Epithelial cell of prostate (primary cell): Measurements from ENCODE around the gene ATF7.
"Not testable (repeated sequence)": the region's sequence is repeated elsewhere in the genome, so short reads cannot be mapped to it uniquely, and the experiment has no call there.

Source experiments
- DNase-seq: peaks from one replicate; pipeline ENCODE4 v3.0.0-alpha.2; 2011; ENCODE audit warnings: low read depth, low spot score
- H3K27ac ChIP-seq: fragments of 450-650 bp; 2 replicates; pipeline ENCODE4 v1.5.1; 2017; ENCODE audit warnings: mild to moderate bottlenecking

ATF7 gene

DNA sequence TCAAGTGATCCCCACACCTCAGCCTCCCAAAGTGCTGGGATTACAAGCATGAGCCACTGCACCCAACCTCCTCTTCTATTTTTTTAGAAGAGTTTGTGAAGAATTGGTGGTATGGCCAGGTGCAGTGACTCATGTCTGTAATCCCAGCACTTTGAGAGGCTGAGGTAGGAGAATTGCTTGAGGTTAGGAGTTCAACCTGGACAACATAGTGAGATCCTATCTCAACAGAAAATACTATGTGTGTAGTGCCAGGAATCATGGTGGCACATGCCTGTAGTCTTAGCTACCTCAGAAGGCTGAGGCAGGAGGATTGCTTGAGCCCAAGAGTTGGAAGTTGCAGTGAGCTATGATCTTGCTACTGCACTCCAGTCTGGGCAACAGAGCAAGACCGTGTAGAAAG, 5.5 kb upstream of the ATF7 start:
- H3K27ac ChIP-seq = no peak overlapping the region
- no peak for DNase-seq

- no peak for DNase-seq
- H3K27ac ChIP-seq = no peak overlapping the region
These were observed 1.7 kb upstream of the ATF7 start for GRCh38 chr12:53627919-53628318.

GRCh38 chr12:53626702-53627169, 554 bp upstream of the ATF7 start:
- DNase-seq = no peak
- no peak overlapping the region for H3K27ac ChIP-seq

- no peak for DNase-seq
- peak overlapping the region; percentile 74 for H3K27ac ChIP-seq
These were observed 723 bp downstream of the ATF7 start for GRCh38 chr12:53625373-53625945.

GRCh38 chr12:53624956-53625355, 1.2 kb downstream of the ATF7 start:
- peak overlapping the region; percentile 74 for H3K27ac ChIP-seq
- no peak for DNase-seq

DNA sequence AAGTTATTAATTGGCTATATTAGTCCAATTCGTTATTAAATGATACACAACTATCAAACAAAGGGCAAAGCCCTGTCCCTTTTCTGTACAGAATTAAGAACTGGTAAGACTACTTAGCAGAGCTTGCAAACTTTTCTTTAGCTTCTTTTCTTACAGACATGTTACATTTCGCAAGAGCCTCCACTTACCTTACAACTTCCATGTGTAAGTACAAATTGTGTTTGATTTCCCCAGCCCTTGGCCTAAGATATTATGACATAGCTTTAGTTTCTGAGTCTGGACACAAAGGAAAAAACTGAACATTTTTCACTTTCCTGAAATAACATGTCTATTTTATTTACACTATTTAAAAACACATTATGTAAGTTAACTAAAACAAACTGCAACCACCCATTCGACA, 1.7 kb downstream of the ATF7 start:
- peak overlapping the region; percentile 74 for H3K27ac ChIP-seq
- DNase-seq = no peak

DNA sequence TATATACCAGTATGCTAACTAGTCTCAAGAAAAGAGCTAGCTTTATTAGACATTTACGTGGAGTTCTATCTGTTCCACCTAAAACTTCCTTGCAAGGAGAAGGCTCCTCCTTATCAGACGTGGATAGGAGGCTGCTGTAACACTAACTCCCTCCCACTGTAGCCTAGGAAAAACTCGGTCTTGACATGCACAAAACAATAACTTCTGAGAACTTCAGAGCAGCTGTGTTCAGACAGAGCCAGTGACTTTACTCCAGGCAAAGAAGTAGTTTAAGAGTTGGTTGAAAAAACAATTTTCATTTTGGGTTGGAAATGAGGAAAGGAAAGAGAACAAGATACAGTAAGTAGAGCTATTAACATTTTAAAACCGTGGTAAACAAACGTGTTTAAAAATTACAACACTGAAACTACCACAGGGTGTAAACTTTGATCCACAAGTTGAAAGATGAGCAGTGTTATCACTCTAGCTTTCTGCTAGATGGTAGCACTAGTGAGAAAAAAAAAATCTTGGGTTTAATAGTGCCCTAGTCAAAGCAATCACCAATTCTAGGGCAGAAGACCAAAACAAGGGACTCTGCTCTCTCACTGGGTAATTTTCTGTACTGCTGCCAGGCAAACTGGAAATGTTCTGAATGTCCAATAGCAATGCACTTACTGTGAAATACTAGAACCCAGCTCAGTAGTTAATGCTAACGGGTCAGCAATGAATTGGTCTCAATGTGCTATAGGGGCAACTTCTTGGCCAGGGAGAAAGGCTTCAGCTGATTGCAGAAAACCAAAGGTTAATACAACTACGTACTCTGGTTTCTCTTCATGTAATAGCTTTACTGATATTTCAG, 2.4 kb downstream of the ATF7 start:
- peak overlapping the region; percentile 74 for H3K27ac ChIP-seq
- DNase-seq = no peak

DNA sequence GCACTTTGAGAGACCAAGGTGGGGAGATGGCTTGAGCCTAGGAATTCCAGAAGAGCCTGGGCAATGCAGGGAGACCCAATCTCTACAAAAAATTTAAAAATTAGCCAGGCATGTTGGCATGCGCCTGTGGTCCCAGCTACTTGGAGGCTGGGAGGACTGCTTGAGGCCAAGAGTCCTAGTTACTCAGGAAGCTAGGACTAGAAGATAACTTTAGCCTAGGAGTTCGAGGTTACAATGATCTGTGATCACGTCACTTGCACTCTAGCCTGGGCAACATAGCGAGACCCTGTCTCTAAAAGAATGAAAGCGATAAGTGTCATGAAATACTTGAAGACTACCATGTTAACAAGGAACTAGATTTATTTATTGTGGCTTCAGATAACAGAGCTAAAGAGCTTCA, 3.5 kb downstream of the ATF7 start:
- H3K27ac ChIP-seq = no peak overlapping the region
- DNase-seq = no peak

DNA sequence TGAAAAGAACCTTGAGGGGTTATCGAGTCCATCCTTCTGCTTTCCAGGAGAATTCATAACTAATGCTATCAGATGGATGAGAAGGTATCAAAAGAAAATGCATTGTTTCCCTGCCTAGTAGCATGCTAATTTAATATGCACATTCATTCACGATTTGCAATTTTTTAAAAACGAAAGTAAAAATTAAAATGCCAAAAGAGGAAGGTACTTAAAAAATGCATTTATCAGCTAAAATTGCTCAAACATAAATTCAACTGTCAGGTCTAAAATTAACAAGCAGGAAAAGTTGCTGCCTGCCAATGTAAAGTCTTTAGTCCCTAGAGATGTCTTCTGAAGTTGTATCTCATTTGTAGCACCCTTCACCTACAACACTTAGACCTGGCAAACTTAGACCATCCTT, 7.9 kb downstream of the ATF7 start:
- H3K27ac ChIP-seq = no peak overlapping the region
- no peak for DNase-seq

- H3K27ac ChIP-seq = no peak overlapping the region
- DNase-seq = no peak
These were observed 8.5 kb downstream of the ATF7 start for GRCh38 chr12:53617700-53618099.

- no peak overlapping the region for H3K27ac ChIP-seq
- no peak for DNase-seq
These were observed 9.2 kb downstream of the ATF7 start for GRCh38 chr12:53616950-53617349.

DNA sequence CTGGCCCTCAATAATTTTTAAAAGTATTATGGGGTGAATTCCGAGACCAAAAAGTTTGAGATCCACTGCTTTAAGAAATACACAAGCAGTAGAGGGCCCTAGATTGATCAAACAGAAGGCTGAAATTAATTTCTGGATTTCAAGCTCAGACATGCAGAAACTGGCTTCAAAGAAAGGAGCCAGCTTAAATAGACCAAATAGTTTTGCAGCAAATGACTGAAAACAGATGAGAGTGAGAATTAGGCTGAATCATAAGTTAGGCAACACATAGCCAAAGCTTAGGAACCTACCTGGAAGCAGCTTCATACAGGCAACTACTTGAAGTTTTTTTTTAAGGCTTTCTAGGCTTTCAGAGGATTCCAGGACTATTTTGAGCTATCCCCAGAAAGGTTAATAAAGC, 12.4 kb downstream of the ATF7 start:
- peak; percentile 34 for DNase-seq
- peak overlapping the region; percentile 36 for H3K27ac ChIP-seq

GRCh38 chr12:53612978-53613377, 13.2 kb downstream of the ATF7 start:
- DNase-seq = no peak
- H3K27ac ChIP-seq = no peak overlapping the region

GRCh38 chr12:53611304-53611703, 14.9 kb downstream of the ATF7 start:
- no peak for DNase-seq
- H3K27ac ChIP-seq = no peak overlapping the region

DNA sequence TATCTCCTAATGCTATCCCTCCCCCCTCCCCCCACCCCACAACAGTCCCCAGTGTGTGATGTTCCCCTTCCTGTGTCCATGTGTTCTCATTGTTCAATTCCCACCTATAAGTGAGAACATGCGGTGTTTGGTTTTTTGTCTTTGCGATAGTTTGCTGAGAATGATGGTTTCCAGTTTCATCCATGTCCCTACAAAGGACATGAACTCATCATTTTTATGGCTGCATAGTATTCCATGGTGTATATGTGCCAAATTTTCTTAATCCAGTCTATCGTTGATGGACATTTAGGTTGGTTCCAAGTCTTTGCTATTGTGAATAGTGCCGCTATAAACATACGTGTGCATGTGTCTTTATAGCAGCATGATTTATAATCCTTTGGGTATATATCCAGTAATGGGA, 19.5 kb downstream of the ATF7 start:
- H3K27ac ChIP-seq, DNase-seq: not testable (repeated sequence)

- no peak for DNase-seq
- H3K27ac ChIP-seq = no peak overlapping the region
These were observed 21.6 kb downstream of the ATF7 start for GRCh38 chr12:53604581-53604980.

DNA sequence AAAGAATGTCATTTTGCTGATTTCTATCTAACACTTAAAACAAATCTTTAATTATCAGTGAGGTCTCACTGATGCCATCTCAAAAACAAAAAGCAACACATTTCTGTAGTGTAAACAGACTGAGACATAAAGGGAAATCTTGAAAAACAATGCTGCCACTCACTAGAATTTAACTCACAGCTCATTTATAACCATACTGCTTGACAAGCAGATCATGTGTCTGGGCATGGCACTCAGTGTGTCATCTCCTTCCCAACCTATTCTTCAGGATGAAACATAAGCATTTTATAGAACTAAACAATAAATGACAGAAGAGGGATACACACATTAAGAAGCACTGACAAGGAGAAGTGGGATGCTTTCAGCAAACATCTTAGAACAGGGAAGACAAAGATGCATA, 22.4 kb downstream of the ATF7 start:
- DNase-seq = no peak
- no peak overlapping the region for H3K27ac ChIP-seq

GRCh38 chr12:53603196-53603595, 23.0 kb downstream of the ATF7 start:
- H3K27ac ChIP-seq = no peak overlapping the region
- no peak for DNase-seq

GRCh38 chr12:53602176-53602864, 23.9 kb downstream of the ATF7 start:
- no peak for DNase-seq
- H3K27ac ChIP-seq = no peak overlapping the region

GRCh38 chr12:53601296-53601847, 24.8 kb downstream of the ATF7 start:
- H3K27ac ChIP-seq = no peak overlapping the region
- no peak for DNase-seq
